A549 treated with AZD9567 at 1 μM for 4 hours (cell line): ENCODE data around the gene ANKAR. TPM values are rescaled to one million over a fixed set of nuclear protein-coding genes. Genes with fewer than 3 reads are reported as not detected.

Experiments
- total RNA-seq: library from RNA; stranded (reverse); fragments of 200-300 nt; extraction: Qiagen RNA extraction; gene quantifications from 5 replicates; pipeline ENCODE4 v1.2.3, GENCODE V29; 2022; ENCODE audit not compliant: insufficient read depth

ANKAR gene
- 0.87 to 1.5 TPM (median 1.2 TPM) in 4 of 5 replicates, not detected in the other for total RNA-seq

GRCh38 chr2:189674374-189675112 lies at the start of gene ANKAR:
Gene ANKAR, plus strand, starts transcription at chr2:189674670. Its CDS starts 1,821 bp downstream, at chr2:189676491.

GRCh38 chr2:189661148-189661956 lies 13.1 kb upstream of the ANKAR start, which contains the start of gene ASNSD1:
Gene ASNSD1, plus strand, starts transcription at chr2:189661459. Its CDS starts 4,674 bp downstream, at chr2:189666133.

Other genes starting within 250 kb of the ANKAR start
- 37.1 to 93.8 TPM (median 40.6 TPM) in 5 replicates for gene WDR75, start 233.2 kb upstream of the ANKAR start, total RNA-seq
- gene SLC40A1, start 93.9 kb upstream of the ANKAR start, total RNA-seq: 1.5 to 3.2 TPM (median 2.1 TPM) in 5 replicates
- gene ASNSD1, start 13.2 kb upstream of the ANKAR start, total RNA-seq: 33.6 to 44.7 TPM (median 36.0 TPM) in 5 replicates
- 3.8 to 5.1 TPM (median 4.6 TPM) in 4 of 5 replicates, not detected in the other for gene OSGEPL1, start 88.1 kb downstream of the ANKAR start, total RNA-seq
- 46.1 to 49.5 TPM (median 48.1 TPM) in 5 replicates for gene ORMDL1, start 109.7 kb downstream of the ANKAR start, total RNA-seq
- 7.1 to 10.6 TPM (median 9.0 TPM) in 5 replicates for gene PMS1, start 109.8 kb downstream of the ANKAR start, total RNA-seq